ENCODE measurements around the gene SPATA9. TPM values are rescaled to one million over a fixed set of nuclear protein-coding genes. Genes with fewer than 3 reads are reported as not detected.
"Not testable (repeated sequence)": the region's sequence is repeated elsewhere in the genome, so short reads cannot be mapped to it uniquely, and the experiment has no call there.

SPATA9 gene
- total RNA-seq, 1 donor from 2014 or later = 0.20 TPM

DNA sequence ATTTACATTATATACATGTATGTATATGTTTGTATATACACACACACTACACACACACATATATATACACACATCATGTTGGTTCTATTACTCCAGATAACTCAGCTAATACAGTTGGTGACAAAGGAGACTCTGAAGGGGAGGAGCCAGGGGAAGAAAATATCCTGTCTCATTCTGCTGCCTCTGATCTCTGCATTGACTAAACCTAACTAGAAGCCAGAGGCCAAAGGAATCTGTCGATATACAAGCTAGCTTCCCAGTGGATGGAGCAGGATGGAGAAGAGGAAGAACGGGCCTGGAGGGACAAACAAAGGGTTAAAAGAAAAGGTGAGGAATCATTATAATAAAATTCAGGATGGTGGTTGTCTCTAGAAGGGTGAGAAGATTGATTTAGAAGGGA lies 34.6 kb upstream of the SPATA9 start:
- DNase-seq (ENCODE audit: low spot score) = no peak

DNA sequence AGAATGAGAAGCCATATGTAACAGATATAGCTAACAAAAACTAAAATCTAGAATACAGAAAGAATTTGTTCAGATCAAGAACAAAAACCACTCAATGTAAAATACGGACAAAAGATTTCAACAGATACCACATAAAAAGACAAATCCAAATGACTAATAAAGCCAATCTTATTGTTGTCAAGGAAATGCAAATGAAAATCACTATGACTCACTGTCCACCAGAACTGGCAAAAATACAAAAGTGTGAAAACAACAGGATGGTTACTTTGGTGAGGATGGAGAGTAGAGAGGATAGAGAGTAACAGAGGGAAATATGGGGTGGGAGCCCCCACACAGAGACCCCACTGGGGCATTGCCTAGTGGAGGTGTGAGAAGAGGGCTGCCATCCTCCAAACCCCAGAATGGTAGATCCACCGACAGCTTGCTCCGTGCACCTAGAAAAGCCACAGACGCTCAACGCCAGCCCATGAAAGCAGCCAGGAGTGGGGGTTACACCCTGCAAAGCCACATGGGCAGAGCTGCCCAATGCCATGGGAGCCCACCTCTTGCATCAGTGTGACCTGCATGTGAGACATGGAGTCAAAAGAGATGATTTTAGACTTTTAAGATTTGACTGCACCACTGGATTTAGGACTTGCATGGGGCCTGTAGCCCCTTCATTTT lies 33.1 kb upstream of the SPATA9 start:
- no peak for DNase-seq (ENCODE audit: low spot score)

DNA sequence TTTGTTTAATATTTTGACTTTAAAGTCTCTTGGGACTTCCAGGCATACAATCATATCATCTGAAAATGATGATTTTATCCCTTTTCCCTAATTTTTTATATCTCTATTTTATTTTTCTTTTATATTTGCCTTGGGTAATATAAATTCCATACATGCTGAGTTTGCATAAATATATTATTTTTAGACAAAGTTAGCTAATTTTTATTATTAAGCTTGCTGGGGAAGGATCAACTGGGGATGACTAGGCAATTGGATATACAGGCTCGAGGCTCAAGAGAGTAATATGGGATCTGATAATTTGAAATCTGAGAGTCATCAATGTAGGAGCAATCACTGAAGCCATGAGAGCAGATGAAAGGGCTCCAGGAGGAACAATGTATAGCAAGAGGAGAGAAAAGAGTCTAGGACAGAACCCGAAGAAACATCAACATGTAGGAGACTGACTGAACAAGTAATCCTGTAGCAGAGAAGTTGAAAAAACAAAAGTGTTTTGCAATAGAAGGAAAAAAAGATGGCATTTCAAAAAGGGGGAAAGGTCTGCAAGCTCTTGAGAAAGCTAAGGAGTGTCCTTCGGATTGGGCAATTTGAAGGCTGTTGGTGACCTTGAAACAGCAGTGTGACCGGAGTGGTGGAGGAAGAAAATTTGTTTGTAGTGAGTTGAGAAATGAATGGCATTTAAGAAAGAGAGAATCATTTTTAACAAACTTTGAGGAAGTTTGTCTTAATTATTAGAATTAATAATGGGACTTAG lies 31.3 kb upstream of the SPATA9 start:
- no peak for DNase-seq (ENCODE audit: low spot score)

DNA sequence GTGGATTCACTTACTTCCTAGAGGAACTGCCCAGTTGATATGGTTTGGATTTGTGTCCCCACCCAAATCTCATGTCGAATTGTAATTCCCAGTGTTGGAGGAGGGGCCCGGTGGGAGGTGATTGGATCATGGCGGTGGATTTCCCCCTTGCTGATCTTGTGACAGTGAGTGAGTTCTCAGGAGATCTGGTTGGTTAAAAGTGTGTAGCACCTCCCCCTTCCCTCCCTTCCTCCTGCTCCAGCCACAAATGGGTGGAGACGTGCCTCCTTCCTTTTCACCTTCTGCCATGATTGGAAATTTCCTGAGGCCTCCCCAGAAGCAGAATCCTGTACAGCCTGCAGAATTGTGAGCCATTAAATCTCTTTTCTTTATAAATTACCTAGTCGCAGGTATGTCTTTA lies 30.5 kb upstream of the SPATA9 start:
- DNase-seq (ENCODE audit: low spot score) = not testable (repeated sequence)

DNA sequence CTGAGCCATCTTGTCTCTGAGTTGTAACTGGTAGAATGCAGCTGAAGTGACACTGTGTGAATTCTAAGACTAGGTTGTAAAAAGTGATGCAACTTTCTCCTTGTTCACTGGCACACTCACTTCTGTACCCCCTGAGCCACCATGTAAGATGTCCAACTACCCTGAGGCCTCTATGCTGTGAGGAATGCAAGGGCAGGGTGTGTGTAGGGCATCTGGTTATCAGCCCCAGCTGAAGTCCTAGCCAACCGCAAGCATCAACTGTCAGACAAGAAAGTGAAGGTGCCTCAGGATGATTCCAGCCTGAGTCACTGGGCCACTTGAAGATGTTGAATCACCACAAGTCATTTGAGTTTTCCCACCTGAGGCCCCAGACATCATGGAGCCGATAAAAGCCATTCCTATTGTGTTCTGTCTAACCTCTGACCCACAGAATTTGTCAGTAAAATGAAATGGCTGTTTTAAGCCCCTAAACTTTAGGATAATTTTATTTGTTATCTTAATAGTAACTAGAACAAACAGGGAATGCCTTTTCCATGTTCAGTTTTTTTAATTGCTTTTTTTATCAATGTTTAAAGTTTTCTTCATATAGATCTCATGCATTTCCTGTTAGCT lies 29.7 kb upstream of the SPATA9 start:
- DNase-seq (ENCODE audit: low spot score) = no peak

DNA sequence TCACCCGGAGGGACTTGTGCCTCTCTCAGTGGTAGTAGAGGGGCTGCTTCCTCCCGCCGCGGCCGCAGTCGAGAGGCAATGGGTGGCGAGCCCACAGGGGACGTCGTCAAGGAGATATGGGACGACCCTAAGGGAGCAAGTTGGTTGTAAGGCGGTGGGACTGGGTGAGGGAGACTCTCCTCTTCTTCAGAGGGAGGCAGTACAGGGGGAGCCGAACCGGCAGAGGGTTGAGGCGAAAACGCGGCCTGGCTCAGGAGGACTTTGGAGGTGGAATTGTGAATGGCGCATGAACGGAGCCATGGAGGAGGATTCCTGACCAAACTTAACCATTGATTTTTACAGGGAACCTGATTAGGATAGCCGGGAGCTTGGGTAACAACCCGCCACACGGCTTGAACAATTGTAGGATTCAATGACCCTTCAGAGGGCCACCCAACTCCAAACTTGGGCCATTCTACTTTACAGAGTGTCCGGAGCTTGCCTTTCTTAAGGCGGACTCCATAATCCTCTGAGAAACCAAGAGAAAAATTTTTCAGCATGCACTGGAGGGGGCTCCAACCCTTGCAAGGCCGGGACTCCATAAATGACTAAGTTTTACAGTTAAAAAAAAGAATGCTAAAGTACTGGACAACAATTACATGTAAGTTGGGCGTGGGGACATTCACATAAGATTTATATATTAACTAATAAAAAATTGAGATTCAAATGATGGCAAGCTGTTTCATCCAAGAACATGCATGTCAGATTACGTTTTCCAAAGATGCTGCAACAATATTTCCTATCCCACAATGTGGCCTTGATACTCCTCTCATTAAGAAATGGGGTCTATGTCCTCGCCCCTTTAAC lies 28.9 kb upstream of the SPATA9 start:
- DNase-seq (ENCODE audit: low spot score) = no peak

DNA sequence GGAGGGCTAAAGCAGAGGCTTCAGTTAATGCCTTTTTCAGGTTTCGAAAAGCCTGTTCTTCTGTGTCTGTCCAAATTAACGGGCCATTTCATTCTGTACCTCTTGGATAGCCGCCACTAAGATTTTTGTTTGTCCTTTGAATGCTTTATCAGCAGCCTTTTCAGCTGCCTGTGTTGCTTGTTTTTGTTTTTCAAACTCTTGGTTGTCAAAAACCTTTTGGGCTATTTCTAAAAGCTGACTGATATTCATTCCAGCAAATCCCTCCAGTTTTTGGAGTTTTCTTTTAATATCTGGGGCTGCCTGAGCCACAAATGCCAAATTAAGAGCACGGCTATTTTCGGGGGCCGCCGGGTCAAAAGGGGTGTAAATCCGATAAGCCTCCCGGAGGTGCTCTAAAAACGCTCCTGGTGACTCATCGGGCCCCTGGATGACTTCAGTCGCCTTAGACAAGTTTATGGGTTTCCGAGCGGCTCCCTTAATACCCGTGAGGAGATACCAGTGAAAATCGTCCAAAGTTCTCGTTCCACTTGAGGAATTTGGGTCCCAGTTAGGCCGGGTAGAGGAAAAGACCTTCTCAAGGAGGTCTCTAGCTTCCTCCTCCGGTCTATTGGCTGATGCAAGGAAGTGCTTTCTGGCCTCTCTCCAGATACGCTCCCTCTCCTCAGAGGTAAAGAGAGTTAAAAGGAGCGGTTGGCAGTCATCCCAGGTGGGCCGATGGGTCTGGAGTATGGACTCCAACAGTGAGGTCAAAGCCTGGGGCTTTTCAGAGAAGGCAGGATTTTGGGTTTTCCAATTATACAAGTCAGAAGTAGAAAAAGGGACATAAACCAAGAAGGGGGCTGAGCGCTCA lies 28.1 kb upstream of the SPATA9 start:
- DNase-seq (ENCODE audit: low spot score) = not testable (repeated sequence)

DNA sequence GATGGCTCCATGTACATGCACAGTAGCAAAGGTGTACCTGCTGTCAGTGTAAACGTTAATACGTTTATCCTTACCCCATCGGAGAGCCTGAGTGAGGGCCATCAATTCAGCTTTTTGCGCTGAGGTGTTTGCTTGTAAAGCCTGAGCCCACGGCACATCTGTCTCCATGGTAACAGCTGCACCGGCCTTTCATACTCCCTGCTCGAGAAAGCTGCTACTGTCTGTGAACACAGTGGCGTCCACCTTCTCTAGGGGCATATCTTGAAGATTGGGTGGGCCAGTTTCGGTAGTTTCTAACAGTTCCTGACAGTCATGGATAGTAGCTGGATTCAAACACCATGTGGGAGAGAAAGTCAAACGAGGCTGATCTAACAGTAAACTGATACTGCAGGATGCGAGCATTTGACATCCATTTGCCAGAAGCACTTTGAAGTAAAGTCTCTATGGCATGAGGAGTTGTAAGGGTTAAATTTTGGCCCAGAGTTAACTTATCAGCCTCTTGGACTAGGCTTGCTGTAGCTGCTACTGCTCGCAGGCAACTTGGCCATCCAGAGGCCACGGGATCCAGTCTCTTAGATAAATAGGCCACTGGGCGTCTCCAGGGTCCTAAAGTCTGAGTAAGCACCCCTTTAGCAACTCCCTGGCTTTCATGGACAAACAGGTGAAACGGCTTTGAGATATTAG lies 27.3 kb upstream of the SPATA9 start:
- DNase-seq (ENCODE audit: low spot score) = no peak

DNA sequence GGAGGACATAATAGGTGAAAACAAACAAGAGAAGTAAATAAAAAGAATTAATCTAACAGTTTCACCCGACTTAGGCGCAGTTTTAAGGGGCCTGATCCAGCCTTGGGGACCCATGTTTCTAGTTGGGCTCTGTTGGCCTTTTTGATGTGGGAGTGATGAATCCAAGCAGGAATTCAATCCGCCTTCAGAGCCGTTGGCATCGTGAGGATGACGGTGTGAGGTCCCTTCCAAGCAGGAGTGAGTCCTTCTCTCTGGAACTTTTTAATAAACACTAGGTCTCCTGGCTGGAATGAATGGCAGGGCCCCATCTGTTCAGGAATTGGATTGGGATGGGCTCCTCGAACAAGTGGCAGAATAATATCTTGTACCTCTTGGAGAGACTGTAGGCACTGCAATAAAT lies 26.1 kb upstream of the SPATA9 start:
- no peak for DNase-seq (ENCODE audit: low spot score)

DNA sequence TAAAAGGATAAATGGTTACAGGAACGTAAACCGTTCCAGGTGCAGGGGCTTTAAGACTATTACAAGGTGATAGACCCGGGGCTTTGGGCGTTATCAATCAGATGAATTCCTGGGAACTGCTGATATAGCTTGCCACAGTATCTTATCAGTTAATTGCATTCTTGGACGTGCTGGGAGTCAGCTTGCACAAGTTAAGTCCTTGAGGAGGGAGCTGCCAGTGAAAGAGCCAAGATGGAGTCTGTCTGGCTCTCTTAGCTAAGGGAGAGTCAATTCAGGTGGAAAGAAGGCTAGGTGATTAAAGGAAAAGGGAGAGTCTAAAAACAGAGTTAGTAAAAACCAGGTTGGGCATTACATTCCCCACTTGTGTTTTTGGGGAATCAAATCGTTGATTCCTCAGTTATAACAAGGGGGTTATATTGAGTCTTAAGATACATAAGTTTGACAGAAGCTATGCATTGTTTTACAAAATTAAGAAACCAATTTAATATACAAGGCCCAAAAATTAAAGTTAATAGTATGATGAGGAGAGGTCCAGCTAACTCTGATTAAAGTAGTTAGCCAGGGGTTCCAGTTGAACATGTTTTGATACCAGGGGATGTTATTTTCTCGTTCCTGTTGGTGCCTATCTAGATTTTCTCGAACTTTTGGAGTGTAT lies 24.9 kb upstream of the SPATA9 start:
- DNase-seq (ENCODE audit: low spot score) = not testable (repeated sequence)

DNA sequence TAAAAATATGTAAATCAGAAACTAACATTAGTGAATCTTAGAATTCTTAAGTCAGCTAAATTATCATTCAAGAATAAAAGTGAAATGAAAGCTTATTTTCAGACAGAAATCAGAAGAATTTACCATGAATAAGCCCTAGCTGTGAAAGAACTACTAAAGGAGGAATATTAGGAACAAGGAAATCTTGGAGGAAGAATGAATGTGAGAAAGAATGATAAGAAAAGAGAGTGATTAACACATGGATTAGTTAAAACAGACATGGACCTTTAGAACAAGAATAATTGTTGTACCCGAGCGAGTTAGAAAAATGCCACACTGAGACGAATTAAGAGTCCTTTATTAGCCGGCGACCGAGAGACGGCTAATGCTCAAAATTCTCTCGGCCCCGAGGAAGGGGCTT lies 24.3 kb upstream of the SPATA9 start:
- DNase-seq (ENCODE audit: low spot score) = no peak

DNA sequence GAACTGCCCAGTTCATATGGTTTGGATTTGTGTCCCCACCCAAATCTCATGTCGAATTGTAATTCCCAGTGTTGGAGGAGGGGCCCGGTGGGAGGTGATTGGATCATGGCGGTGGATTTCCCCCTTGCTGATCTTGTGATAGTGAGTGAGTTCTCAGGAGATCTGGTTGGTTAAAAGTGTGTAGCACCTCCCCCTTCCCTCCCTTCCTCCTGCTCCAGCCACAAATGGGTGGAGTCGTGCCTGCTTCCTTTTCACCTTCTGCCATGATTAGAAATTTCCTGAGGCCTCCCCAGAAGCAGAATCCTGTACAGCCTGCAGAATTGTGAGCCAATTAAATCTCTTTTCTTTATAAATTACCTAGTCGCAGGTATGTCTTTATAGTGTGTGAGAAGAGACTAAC lies 23.4 kb upstream of the SPATA9 start:
- not testable (repeated sequence) for DNase-seq (ENCODE audit: low spot score)

DNA sequence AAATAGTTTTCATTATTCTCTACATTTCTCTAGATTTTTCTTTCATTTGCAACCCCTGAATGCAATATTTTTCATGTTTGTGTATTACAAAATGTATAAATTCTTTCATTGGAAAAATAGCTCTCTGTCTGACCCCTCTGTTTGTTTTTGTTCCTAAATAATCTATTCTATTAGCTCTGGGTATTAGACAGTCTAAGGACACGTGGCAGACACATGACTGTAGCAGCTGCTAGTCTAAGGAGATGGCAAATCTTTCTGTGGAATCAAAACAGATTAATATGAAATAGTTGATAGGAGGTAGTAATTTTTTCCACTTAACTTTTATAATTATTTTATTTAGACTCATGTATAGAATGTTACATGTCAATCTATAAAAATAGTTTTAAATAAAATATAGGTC lies 21.4 kb upstream of the SPATA9 start:
- DNase-seq (ENCODE audit: low spot score) = no peak

DNA sequence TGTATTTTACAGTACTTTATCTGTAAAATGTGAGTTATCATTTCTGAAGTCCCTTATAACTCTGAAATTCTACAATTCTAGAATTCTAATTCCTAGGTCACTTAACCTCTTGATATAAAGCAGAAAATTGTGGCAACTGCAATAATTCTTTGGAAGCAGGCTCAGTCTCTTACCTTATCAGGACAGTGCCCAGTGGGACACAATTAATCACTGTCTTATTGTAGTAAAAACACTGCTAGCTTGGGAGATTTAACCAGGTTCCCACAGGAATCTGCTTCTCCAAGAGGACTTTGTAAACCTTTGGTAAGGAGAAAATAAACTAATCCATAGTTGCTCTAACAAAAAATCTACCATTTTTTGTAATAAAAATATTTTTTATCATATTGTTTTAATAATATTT lies 18.3 kb upstream of the SPATA9 start:
- DNase-seq (ENCODE audit: low spot score) = no peak

DNA sequence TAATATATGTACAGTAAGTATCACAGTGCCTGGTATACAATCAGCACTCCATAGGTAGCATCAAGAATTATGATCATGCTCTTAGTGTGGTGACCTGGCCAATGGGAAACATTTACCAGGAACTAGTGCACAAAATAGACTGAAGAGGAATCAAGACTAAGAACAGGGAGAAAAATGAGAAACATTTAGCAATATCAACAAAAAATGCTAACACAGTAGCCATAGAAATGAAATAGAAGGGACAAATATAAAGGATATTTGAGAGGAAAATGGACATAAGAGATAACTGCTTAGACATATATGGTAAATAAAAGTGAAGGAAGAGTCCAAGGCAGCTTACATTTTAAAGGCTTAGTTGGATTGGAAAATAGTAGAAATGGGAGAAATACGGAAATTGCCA lies 16.5 kb upstream of the SPATA9 start:
- no peak for DNase-seq (ENCODE audit: low spot score)

DNA sequence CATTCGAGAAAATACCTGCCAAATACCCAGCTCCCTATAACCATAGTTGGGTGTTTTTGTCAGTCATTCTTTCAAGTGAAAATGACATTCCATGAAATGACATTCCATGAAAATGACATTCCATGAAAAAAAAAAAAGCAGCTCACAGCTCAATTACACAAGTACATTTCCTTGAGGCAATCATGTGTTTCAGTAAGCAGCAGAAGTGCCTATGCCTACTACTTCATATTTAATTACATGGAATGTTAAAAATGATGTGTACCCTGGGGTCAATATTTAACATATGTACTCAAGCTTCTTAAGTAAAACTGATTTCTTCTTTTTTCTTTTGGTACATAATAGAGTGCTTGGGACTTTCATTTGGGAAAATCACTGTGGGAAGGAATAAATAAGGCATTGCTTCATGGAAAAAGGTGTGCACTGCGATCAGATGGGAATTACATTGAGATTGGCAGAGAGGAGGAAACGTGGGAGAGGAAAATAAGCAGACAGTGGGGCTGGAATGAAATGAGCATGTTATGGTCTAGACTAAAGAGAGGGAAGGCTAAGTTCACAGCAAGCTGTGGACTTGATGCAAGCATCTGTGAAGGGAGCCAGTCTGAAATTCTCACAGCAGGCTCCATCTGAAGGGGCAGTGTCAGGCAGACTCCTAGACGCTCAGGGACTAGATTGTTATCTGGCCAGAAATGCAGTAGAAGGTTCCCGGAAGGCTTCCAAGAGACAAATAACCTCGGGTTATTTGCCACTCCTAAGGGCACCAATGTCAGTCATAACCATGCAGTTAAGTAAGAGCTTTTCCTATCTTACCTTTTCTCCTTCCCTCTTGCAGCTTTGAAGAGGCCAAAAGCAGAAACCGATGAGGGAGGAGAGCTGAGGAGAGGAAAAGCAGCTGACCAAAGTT lies 15.2 kb upstream of the SPATA9 start:
- no peak for DNase-seq (ENCODE audit: low spot score)

DNA sequence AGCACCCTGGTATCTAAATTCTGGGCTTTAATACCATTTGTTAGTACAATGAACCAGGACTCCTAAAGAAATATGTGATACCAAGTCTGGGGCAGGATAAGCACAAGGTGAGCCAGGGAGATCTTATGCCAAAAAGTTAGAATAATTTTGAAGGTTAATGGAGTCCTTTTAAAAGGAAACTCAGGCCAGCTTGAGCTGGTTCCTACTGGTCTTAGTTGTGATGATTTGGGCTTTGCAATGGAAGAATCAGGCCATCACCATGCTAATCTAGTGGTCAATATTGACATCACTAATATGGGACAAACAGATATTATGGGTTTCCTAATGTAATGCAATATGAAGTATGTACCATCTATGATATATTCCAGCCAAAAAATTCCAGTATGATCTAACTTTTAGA lies 7.5 kb upstream of the SPATA9 start:
- DNase-seq (ENCODE audit: low spot score) = no peak

DNA sequence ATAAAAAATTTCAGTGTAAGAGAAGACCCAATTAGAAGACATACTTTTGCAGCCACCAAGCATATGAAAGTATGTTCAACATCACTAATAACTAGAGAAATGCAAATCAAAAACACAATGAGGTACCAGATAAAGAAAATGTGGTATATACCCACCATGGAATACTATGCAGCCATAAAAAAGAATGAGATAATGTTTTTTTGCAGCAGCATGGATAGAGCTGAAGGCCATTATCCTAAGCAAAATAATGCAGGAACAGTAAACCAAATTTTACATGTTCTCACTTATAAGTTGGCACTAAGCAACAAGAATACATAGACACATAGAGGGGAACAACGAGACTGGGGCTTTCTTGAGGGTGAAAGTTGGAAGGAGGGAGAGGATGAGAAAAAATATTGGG lies 6.9 kb upstream of the SPATA9 start:
- no peak for DNase-seq (ENCODE audit: low spot score)

DNA sequence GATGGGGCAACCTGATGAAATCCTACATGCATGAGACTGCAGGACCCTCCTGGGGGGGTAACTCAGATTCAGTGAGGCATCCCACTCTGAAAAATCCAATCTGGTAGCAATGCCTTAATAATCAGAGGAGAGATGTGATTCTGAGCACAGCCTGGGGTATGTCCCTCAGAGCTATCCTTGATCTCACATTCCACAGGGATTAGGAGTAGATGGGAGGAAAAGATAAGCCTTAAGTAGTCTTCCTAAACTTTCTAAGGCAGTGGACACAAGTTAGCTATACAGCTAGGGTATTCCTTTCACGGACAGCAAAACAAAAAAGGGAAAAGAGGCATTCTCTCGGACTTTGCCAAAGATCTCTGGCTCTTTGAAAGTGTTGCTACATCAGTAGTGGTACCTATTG lies 3.9 kb upstream of the SPATA9 start:
- DNase-seq (ENCODE audit: low spot score) = no peak
